Measurements from ENCODE around the gene OXGR1. TPM values are rescaled to one million over a fixed set of nuclear protein-coding genes. Genes with fewer than 3 reads are reported as not detected.

The OXGR1 gene
- total and polyA plus RNA-seq, 2 of the 4 experiments (the other 2 are of a cell fraction): not detected

- no peak for TF ChIP-seq CTCF (conservative IDR thresholded peaks at IDR 0.05; ENCODE audit: low read depth, low read length)
These were observed at the start of gene OXGR1 (continued) for GRCh38 chr13:96994017-96994857.

GRCh38 chr13:97043302-97043701 lies 49.0 kb upstream of the OXGR1 start:
- no peak overlapping the region for H3K27ac ChIP-seq (ENCODE audit: insufficient read depth, low read length)
- no peak overlapping the region for H3K56ac ChIP-seq (ENCODE audit: extremely low read depth, insufficient read depth, low read length)
- H3K23ac ChIP-seq (ENCODE audit: low read depth, low read length): no peak overlapping the region
- H3K9me3 ChIP-seq (ENCODE audit: control insufficient read depth, insufficient read depth, low read length): no peaks in the 10 kb centered on the region
- no peak overlapping the region for H4K8ac ChIP-seq (ENCODE audit: low read depth in 2 of 2, low read length in 2 of 2)
- H3K36me3 ChIP-seq (ENCODE audit: control insufficient read depth, insufficient read depth, low read length): no peaks in the 10 kb centered on the region
- no peak overlapping the region for H3K4ac ChIP-seq (ENCODE audit: low read depth, low read length)
- H4K91ac ChIP-seq (ENCODE audit: insufficient read depth, low read depth, low read length): no peak overlapping the region
- no peak overlapping the region for H2BK5ac ChIP-seq (ENCODE audit: low read depth, low read length, poor library complexity, severe bottlenecking)
- H3K18ac ChIP-seq (ENCODE audit: low read depth, low read length): no peak overlapping the region
- H4K5ac ChIP-seq (ENCODE audit: low read depth, low read length): no peak overlapping the region
- no peaks in the 10 kb centered on the region for H4K20me1 ChIP-seq (ENCODE audit: insufficient read depth, low read length)
- H3K79me1 ChIP-seq (ENCODE audit: low read depth in 1 of 2, low read length in 2 of 2): no peaks in the 10 kb centered on the region
- CTCF ChIA-PET: no interaction called here
- no peak overlapping the region for H3K4me2 ChIP-seq (ENCODE audit: low read depth, low read length)
- BruUV-seq (replicated peaks): no TSS peak
- H3K14ac ChIP-seq (replicated peaks; ENCODE audit: low read depth, low read length): no peak overlapping the region
- H2AFZ ChIP-seq (replicated peaks; ENCODE audit: low read length, poor library complexity): no peak overlapping the region
- H2AK5ac ChIP-seq (ENCODE audit: low read depth, low read length): no peak overlapping the region
- intact Hi-C loops (cut with micrococcal nuclease) (no loop called here), in situ Hi-C loops (cut with MboI; ENCODE audit: low sequenced_read_pairs) (no loop called here), dilution Hi-C loops (cut with HindIII; ENCODE audit: low sequenced_read_pairs, unreplicated experiment) (no loop called here)
- TF ChIP-seq CEBPB (IDR thresholded peaks at IDR 0.05; ENCODE audit: low read depth, low read length) (peak; percentile 47), CHD1 (IDR thresholded peaks at IDR 0.05; ENCODE audit: low read depth, low read length) (no peak), BHLHE40 (IDR thresholded peaks at IDR 0.05; ENCODE audit: low read depth, low read length) (no peak)
- H2AK9ac ChIP-seq (replicated peaks; ENCODE audit: low read depth, low read length, poor library complexity): no peak overlapping the region
- H3K9ac ChIP-seq (ENCODE audit: low read depth, low read length): no peak overlapping the region
- H2BK15ac ChIP-seq (ENCODE audit: low read depth, low read length): no peak overlapping the region
- no peak overlapping the region for H3K4me3 ChIP-seq (ENCODE audit: insufficient read depth, low read depth, low read length)
- H2BK120ac ChIP-seq (ENCODE audit: low read depth, low read length): no peak overlapping the region
- H3K27me3 ChIP-seq (ENCODE audit: control insufficient read depth, insufficient read depth, low read length): peaks cover 4% of the 10 kb centered on the region; the same call in 1 of the 2 replicates
- H3K4me1 ChIP-seq (ENCODE audit: control insufficient read depth, insufficient read depth, low read length): no peaks in the 10 kb centered on the region
- no peak overlapping the region for H2BK20ac ChIP-seq (ENCODE audit: low read depth, low read length)
- DNase-seq: no peak
- no peaks in the 10 kb centered on the region for H3K9me1 ChIP-seq (ENCODE audit: insufficient read depth, low read length)
- WGBS, 2 experiments (ENCODE audit: extremely low coverage in 2 of 2, insufficient read length in 1 of 2): no CpG with 5 or more reads among the region's 2 CpGs
- no peak for ATAC-seq (ENCODE audit: low read depth)
- POLR2A ChIA-PET (ENCODE audit: unreplicated experiment): no interaction called here
